AG08395 (cell line): ENCODE measurements around the gene FNDC3B.

Experiments
- DNase-seq: peaks from one replicate; pipeline ENCODE4 v3.0.0; 2012; ENCODE audit warnings: mixed read lengths, low spot score

FNDC3B gene

GRCh38 chr3:172371544-172371943 is 332.2 kb downstream of the FNDC3B start:
- DNase-seq, result no peak

GRCh38 chr3:172372895-172373294 is 333.5 kb downstream of the FNDC3B start:
- no peak for DNase-seq

GRCh38 chr3:172373912-172374311 is 334.5 kb downstream of the FNDC3B start:
- DNase-seq, result no peak

- DNase-seq, result no peak
Observed at GRCh38 chr3:172375206-172375850, 335.9 kb downstream of the FNDC3B start.

GRCh38 chr3:172376402-172376801 is 337.0 kb downstream of the FNDC3B start:
- no peak for DNase-seq

GRCh38 chr3:172376881-172377280 is 337.5 kb downstream of the FNDC3B start:
- no peak for DNase-seq

- DNase-seq, result no peak
Observed at GRCh38 chr3:172378439-172378838, 339.1 kb downstream of the FNDC3B start.

GRCh38 chr3:172379372-172379771 is 340.0 kb downstream of the FNDC3B start:
- no peak for DNase-seq

GRCh38 chr3:172380632-172381031 is 341.3 kb downstream of the FNDC3B start:
- DNase-seq, result no peak

- no peak for DNase-seq
Observed at GRCh38 chr3:172383306-172383796, 344.0 kb downstream of the FNDC3B start.

- DNase-seq, result no peak
Observed at GRCh38 chr3:172384836-172385235, 345.5 kb downstream of the FNDC3B start.

GRCh38 chr3:172387728-172388127 is 348.4 kb downstream of the FNDC3B start:
- no peak for DNase-seq

GRCh38 chr3:172388412-172389078 is 349.2 kb downstream of the FNDC3B start:
- no peak for DNase-seq

- no peak for DNase-seq
Observed at GRCh38 chr3:172390792-172391191, 351.4 kb downstream of the FNDC3B start.

- no peak for DNase-seq
Observed at GRCh38 chr3:172391592-172392302, 352.4 kb downstream of the FNDC3B start.

GRCh38 chr3:172394692-172395091 is 355.3 kb downstream of the FNDC3B start:
- DNase-seq, result no peak

- DNase-seq, result no peak
Observed at GRCh38 chr3:172396400-172396799, 357.0 kb downstream of the FNDC3B start.

GRCh38 chr3:172397716-172398405 is 358.5 kb downstream of the FNDC3B start:
- peak; percentile 17 for DNase-seq

- DNase-seq, result no peak
Observed at GRCh38 chr3:172398484-172398883, 359.1 kb downstream of the FNDC3B start.

GRCh38 chr3:172402090-172402489 is 362.7 kb downstream of the FNDC3B start:
- DNase-seq, result no peak

GRCh38 chr3:172402892-172403643 is 363.7 kb downstream of the FNDC3B start:
- no peak for DNase-seq
